Measurements from ENCODE around the gene IGF2. TPM values are rescaled to one million over a fixed set of nuclear protein-coding genes. Genes with fewer than 3 reads are reported as not detected.

IGF2 gene
- total RNA-seq, 1 donor from 2014 or later: 21.5 TPM

DNA sequence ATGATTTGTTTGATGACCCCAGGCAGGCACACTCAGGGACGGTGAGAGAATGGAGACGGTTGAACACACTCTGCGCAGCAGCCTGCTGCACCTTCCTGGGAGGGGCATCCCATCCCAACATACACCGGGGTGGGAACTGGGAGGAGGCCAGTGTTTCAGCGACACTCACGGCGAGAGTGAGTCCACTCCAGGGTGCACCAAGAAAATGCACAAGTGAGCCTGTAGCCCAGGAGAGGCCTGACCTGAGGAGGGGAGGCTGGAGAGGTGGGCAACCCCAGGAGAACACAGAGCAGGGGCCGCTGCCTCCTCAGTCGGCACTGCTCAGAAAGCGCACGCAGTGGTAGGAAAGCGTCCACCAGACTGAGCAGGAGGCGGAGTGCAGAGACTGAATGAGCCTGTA is 54.5 kb downstream of the IGF2 start:
- Mint-ChIP-seq H3K36me3 (ENCODE audit: unreplicated experiment) (peaks cover 17% of the 10 kb centered on the region), H3K27ac (ENCODE audit: unreplicated experiment) (no peak overlapping the region), H3K27me3 (ENCODE audit: unreplicated experiment) (peaks cover 4% of the 10 kb centered on the region), H3K4me3 (ENCODE audit: unreplicated experiment) (no peak overlapping the region), H3K4me1 (ENCODE audit: low read depth, unreplicated experiment) (no peaks in the 10 kb centered on the region), H3K9me3 (ENCODE audit: unreplicated experiment) (peaks cover 9% of the 10 kb centered on the region)
- TF ChIP-seq CTCF (IDR thresholded peaks at IDR 0.05; ENCODE audit: partially characterized antibody, unreplicated experiment): no peak
- no peak for DNase-seq

Small RNA genes lying within 50 kb of the gene (microRNA-seq; reads per million reads assigned to microRNA genes)
- not detected for gene MIR4686 (ENCODE audit: unreplicated experiment)
- 89.6 reads per million, percentile 73 among the genes with 10 or more reads in this experiment for gene MIR483 (ENCODE audit: unreplicated experiment)

Other genes starting within 250 kb of the IGF2 start
- not detected for gene PRR33, start 247.5 kb downstream of the IGF2 start, total RNA-seq (ENCODE audit: unreplicated experiment)
- gene TNNT3, start 219.7 kb downstream of the IGF2 start, total RNA-seq (ENCODE audit: unreplicated experiment): not detected
- gene MRPL23, start 192.1 kb downstream of the IGF2 start, total RNA-seq (ENCODE audit: unreplicated experiment): 27.6 TPM
- 46.9 TPM for gene H19, start 141.5 kb downstream of the IGF2 start, total RNA-seq (ENCODE audit: unreplicated experiment)
- not detected for gene INS, start 21.8 kb upstream of the IGF2 start, total RNA-seq (ENCODE audit: unreplicated experiment)
- gene TH, start 32.4 kb upstream of the IGF2 start, total RNA-seq (ENCODE audit: unreplicated experiment): not detected
- gene ASCL2, start 131.2 kb upstream of the IGF2 start, total RNA-seq (ENCODE audit: unreplicated experiment): not detected
- gene C11orf21, start 162.5 kb upstream of the IGF2 start, total RNA-seq (ENCODE audit: unreplicated experiment): not detected
- not detected for gene TSPAN32, start 162.6 kb upstream of the IGF2 start, total RNA-seq (ENCODE audit: unreplicated experiment)
- gene CD81, start 237.9 kb upstream of the IGF2 start, total RNA-seq (ENCODE audit: unreplicated experiment): 347 TPM